Measurements from ENCODE around the gene HOMER2.

HOMER2 gene

DNA sequence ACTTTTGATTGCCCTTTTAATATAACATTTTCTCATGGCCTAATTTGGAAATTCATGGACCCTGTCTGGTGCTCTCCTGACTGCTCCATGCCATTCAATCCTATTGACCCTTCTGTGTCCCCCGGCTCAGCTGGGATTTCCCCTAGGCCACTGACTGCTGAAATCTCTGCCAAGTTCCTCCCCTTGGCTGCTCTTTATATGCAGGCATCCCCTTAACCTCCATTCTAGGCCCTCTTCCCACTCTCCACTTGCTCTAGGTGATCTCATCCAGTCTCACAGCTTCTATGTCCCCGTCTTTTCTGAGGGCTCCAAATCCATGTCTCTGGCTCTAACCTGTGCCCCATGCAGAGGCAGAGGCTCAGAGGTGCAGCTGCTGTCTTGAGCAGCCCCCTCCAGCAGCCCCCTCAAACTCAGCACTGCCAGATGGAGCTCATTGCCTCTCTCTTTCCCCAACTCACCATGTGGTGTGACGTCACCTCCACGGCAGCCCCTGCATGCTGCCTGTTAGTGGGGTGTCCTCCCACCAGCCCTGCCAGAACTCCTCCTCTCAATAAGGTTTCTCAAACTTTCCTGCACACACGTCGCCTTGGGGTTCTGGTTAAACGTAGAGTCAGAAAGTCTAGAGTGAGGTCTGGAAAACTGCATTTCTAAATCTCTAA is 153.2 kb downstream of the HOMER2 start:
- DNase-seq (ENCODE audit: low read depth in 2 of 2) = no peak
